IMR-90 (cell line): ENCODE measurements around the gene SYPL1. TPM values are rescaled to one million over a fixed set of nuclear protein-coding genes. Genes with fewer than 3 reads are reported as not detected.
A peak's percentile ranks its signal among the peaks of the same experiment; 100 is the strongest.

Source experiments
- ATAC-seq: fragments of 200-7000 bp; cut with Tn5 transposase; 2 replicates; pipeline ENCODE4 v1.9.1; 2020; ENCODE audit warnings: low read depth, mild to moderate bottlenecking, moderate library complexity
- BruUV-seq: library from RNA; stranded (reverse); fragments of 400-500 nt; replicated peaks from 2 replicates; lab custom pipeline; 2021; lab: Mats Ljungman, UMichigan
- CTCF ChIA-PET: fragments of 300-600 bp; formaldehyde crosslinking; extraction: SDS; loops from one replicate; lab custom pipeline; 2021; ENCODE audit warnings: antibody characterized with exemption; lab: Yijun Ruan, JAX
- POLR2A ChIA-PET: fragments of 300-600 bp; sonication (Branson Sonifier 250); formaldehyde crosslinking; loops from one replicate; lab custom pipeline; 2022; ENCODE audit warnings: antibody characterized with exemption; ENCODE audit not compliant: unreplicated experiment; lab: Charles Lee
- DNase-seq: peaks from one replicate; pipeline ENCODE4 v3.0.0; 2013
- H2AFZ ChIP-seq: replicated peaks from 2 replicates; pipeline ENCODE3; 2013; ENCODE audit warnings: low read length, mild to moderate bottlenecking; ENCODE audit not compliant: poor library complexity
- H2AK5ac ChIP-seq: 2 replicates; pipeline ENCODE4 v1.6.1; 2013; ENCODE audit warnings: low read depth, low read length, inconsistent platforms
- H2AK9ac ChIP-seq: replicated peaks from 2 replicates; pipeline ENCODE3; 2013; ENCODE audit warnings: mild to moderate bottlenecking, low read depth, low read length, moderate library complexity; ENCODE audit not compliant: poor library complexity
- H2BK120ac ChIP-seq: 2 replicates; pipeline ENCODE4 v1.6.1; 2013; ENCODE audit warnings: low read depth, low read length, inconsistent platforms
- H2BK15ac ChIP-seq: 3 replicates; pipeline ENCODE4 v1.6.1; 2013; ENCODE audit warnings: low read depth, low read length, inconsistent platforms
- H2BK20ac ChIP-seq: 2 replicates; pipeline ENCODE4 v1.6.1; 2013; ENCODE audit warnings: low read depth, mild to moderate bottlenecking, inconsistent platforms, low read length, moderate library complexity
- H2BK5ac ChIP-seq: 2 replicates; pipeline ENCODE4 v1.6.1; 2013; ENCODE audit warnings: mild to moderate bottlenecking, low read depth, low read length, inconsistent platforms; ENCODE audit not compliant: poor library complexity, severe bottlenecking
- H3K14ac ChIP-seq: replicated peaks from 2 replicates; pipeline ENCODE4 v1.6.1; 2013; ENCODE audit warnings: low read depth, low read length, inconsistent platforms
- H3K18ac ChIP-seq: 2 replicates; pipeline ENCODE4 v1.6.1; 2013; ENCODE audit warnings: low read depth, low read length, control low read depth
- H3K23ac ChIP-seq: 2 replicates; pipeline ENCODE4 v1.6.1; 2013; ENCODE audit warnings: low read depth, low read length, inconsistent platforms
- H3K27ac ChIP-seq: 2 replicates; pipeline ENCODE4 v1.5.1; 2013; ENCODE audit warnings: mild to moderate bottlenecking, control low read depth, low read length; ENCODE audit not compliant: insufficient read depth
- H3K27me3 ChIP-seq: 2 replicates; pipeline ENCODE4 v1.6.1; 2013; ENCODE audit warnings: low read length; ENCODE audit not compliant: control insufficient read depth, insufficient read depth
- H3K36me3 ChIP-seq: 2 replicates; pipeline ENCODE4 v1.6.1; 2013; ENCODE audit warnings: low read length, mixed read lengths; ENCODE audit not compliant: control insufficient read depth, insufficient read depth
- H3K4ac ChIP-seq: 2 replicates; pipeline ENCODE4 v1.6.1; 2013; ENCODE audit warnings: low read depth, low read length, inconsistent platforms
- H3K4me1 ChIP-seq: 2 replicates; pipeline ENCODE4 v1.6.1; 2013; ENCODE audit warnings: low read length, mixed read lengths; ENCODE audit not compliant: control insufficient read depth, insufficient read depth
- H3K4me2 ChIP-seq: 2 replicates; pipeline ENCODE4 v1.6.1; 2013; ENCODE audit warnings: low read depth, mild to moderate bottlenecking, control low read depth, low read length, moderate library complexity
- H3K4me3 ChIP-seq: 2 replicates; pipeline ENCODE4 v1.5.1; 2013; ENCODE audit warnings: low read depth, mild to moderate bottlenecking, control low read depth, low read length, moderate library complexity; ENCODE audit not compliant: insufficient read depth
- H3K56ac ChIP-seq: 2 replicates; pipeline ENCODE4 v1.6.1; 2013; ENCODE audit warnings: low read length, inconsistent platforms; ENCODE audit not compliant: insufficient read depth; ENCODE audit errors: extremely low read depth
- H3K79me1 ChIP-seq, 2 experiments: 2 replicates each; pipeline ENCODE4 v1.6.1; 2013; ENCODE audit warnings: low read length in 2 of 2, inconsistent platforms in 1 of 2, low read depth in 1 of 2
- H3K9ac ChIP-seq: 2 replicates; pipeline ENCODE4 v1.6.1; 2013; ENCODE audit warnings: low read depth, low read length, control low read depth
- H3K9me1 ChIP-seq: 2 replicates; pipeline ENCODE4 v1.6.1; 2013; ENCODE audit warnings: low read length, inconsistent platforms; ENCODE audit not compliant: insufficient read depth
- H3K9me3 ChIP-seq: 2 replicates; pipeline ENCODE4 v1.6.1; 2013; ENCODE audit warnings: low read length; ENCODE audit not compliant: control insufficient read depth, insufficient read depth
- H4K20me1 ChIP-seq: 2 replicates; pipeline ENCODE4 v1.6.1; 2013; ENCODE audit warnings: low read length, inconsistent platforms; ENCODE audit not compliant: insufficient read depth
- H4K5ac ChIP-seq: 2 replicates; pipeline ENCODE4 v1.6.1; 2013; ENCODE audit warnings: mild to moderate bottlenecking, low read depth, low read length, control low read depth
- H4K8ac ChIP-seq, 2 experiments: 2 replicates each; pipeline ENCODE4 v1.6.1; 2013; ENCODE audit warnings: low read depth in 2 of 2, low read length in 2 of 2, control low read depth in 1 of 2, inconsistent platforms in 1 of 2
- H4K91ac ChIP-seq: 2 replicates; pipeline ENCODE4 v1.6.1; 2013; ENCODE audit warnings: low read depth, low read length, inconsistent platforms; ENCODE audit not compliant: insufficient read depth
- CEBPB ChIP-seq: IDR thresholded peaks from 2 replicates; pipeline ENCODE4 v1.6.1; 2012; ENCODE audit warnings: low read depth, low read length, improper control_type of control experiment
- CHD1 ChIP-seq: IDR thresholded peaks from 2 replicates; pipeline ENCODE4 v1.6.1; 2012; ENCODE audit warnings: low read depth, low read length, improper control_type of control experiment
- CTCF ChIP-seq: conservative IDR thresholded peaks from 2 replicates; pipeline ENCODE4 v1.5.1; 2012; ENCODE audit warnings: mild to moderate bottlenecking, low read depth, low read length, improper control_type of control experiment
- FOS ChIP-seq: fragments of 150-350 bp; IDR thresholded peaks from 2 replicates; pipeline ENCODE4 v1.6.1; 2016; ENCODE audit warnings: low read depth, low read length
- MAZ ChIP-seq: IDR thresholded peaks from 2 replicates; pipeline ENCODE4 v1.6.1; 2012; ENCODE audit warnings: low read depth, mild to moderate bottlenecking, low read length, improper control_type of control experiment, moderate library complexity, borderline replicate concordance
- MXI1 ChIP-seq: IDR thresholded peaks from 2 replicates; pipeline ENCODE4 v1.6.1; 2012; ENCODE audit warnings: low read depth, mild to moderate bottlenecking, low read length, moderate library complexity, borderline replicate concordance
- NFE2L2 ChIP-seq: fragments of 150-350 bp; IDR thresholded peaks from 2 replicates; pipeline ENCODE4 v1.6.1; 2016; ENCODE audit warnings: low read depth, mild to moderate bottlenecking, low read length
- RAD21 ChIP-seq: IDR thresholded peaks from 2 replicates; pipeline ENCODE4 v1.6.1; 2012; ENCODE audit warnings: low read length, improper control_type of control experiment
- WGBS, 2 experiments: methylation state at CpG; one replicate each; pipeline versions ENCODE4 v1.1.5 to v1.1.7; 2013; ENCODE audit warnings: missing lambda C conversion rate in 2 of 2; ENCODE audit not compliant: insufficient read length in 1 of 2; ENCODE audit errors: extremely low coverage in 2 of 2; 5-methylcytosine and 5-hydroxymethylcytosine counted together
- dilution Hi-C: fragments of 300-500 bp; cut with HindIII; formaldehyde crosslinking; loops from one replicate; pipeline ENCODE4 v1.14.3; 2018; ENCODE audit warnings: low sequenced_read_pairs; ENCODE audit not compliant: unreplicated experiment
- in situ Hi-C: fragments of 300-500 bp; cut with MboI; formaldehyde crosslinking; loops from 3 replicates; pipeline ENCODE4 v1.14.3; 2019; ENCODE audit warnings: low sequenced_read_pairs, inconsistent platforms, mixed read lengths
- intact Hi-C: fragments of 100-400 bp; cut with micrococcal nuclease; formaldehyde crosslinking; loops from 2 replicates; pipeline ENCODE4 v1.10.0; 2022
- polyA plus RNA-seq, 3 experiments: library from polyadenylated mRNA; depleted of rRNA; stranded (reverse); fragments of >200 nt; gene quantifications; 2 replicates each; pipeline ENCODE4 v1.2.3, GENCODE V29; 2012; ENCODE audit warnings: low replicate concordance in 1 of 3
- total RNA-seq: library from RNA; depleted of rRNA; stranded (reverse); fragments of >200 nt; gene quantifications from 2 replicates; pipeline ENCODE4 v1.2.3, GENCODE V29; 2012

Gene SYPL1
- total and polyA plus RNA-seq, 2 of the 4 experiments (the other 2 are of a cell fraction) = 19.0 to 45.0 TPM

GRCh38 chr7:106050002-106050745 is 61.9 kb downstream of the SYPL1 start:
- Histone ChIP-seq H2BK15ac (no peak overlapping the region), H3K9ac (no peak overlapping the region), H3K14ac (no peak overlapping the region; the same call in 1 of the 2 replicates), H3K9me1 (0 out of 2 replicates have a peak, but pooled peaks cover 2% of the 10 kb centered on the region), H3K4me3 (no peak overlapping the region), H3K79me1 (no peaks in the 10 kb centered on the region), H3K4me1 (peaks cover 7% of the 10 kb centered on the region), H3K56ac (no peak overlapping the region), H3K18ac (no peak overlapping the region; the same call in 1 of the 2 replicates), H2BK120ac (no peak overlapping the region), H2AFZ (peak overlapping the region; percentile 68), H3K4me2 (no peak overlapping the region), H4K91ac (peak overlapping the region; percentile 3; the same call in 1 of the 2 replicates), H3K27ac (no peak overlapping the region), H3K23ac (no peak overlapping the region), H3K36me3 (no peaks in the 10 kb centered on the region), H3K9me3 (no peaks in the 10 kb centered on the region), H2BK20ac (no peak overlapping the region), H4K20me1 (no peaks in the 10 kb centered on the region), H2BK5ac (no peak overlapping the region), H4K8ac (no peak overlapping the region; a peak in 1 of 4 replicates), H3K4ac (no peak overlapping the region), H2AK5ac (peak overlapping the region; percentile 33; the same call in 1 of the 2 replicates), H3K27me3 (peaks cover 23% of the 10 kb centered on the region), H2AK9ac (peak overlapping the region; percentile 91), H4K5ac (no peak overlapping the region)
- in situ Hi-C loops (no loop called here), intact Hi-C loops (no loop called here), dilution Hi-C loops (no loop called here)
- ChIA-PET POLR2A (no interaction called here), CTCF (interaction anchor here (3.1 kb wide), 1 partner anchor 104 kb away, joined by 18 read pairs; no protein-coding TSS in a partner anchor)
- no CpG with 5 or more reads among the region's 13 CpGs for WGBS, 2 experiments
- DNase-seq (peak; percentile 59), ATAC-seq (peak; percentile 78)
- BruUV-seq = no TSS peak
- TF ChIP-seq CEBPB = peak; percentile 87
- peak; percentile 26 for TF ChIP-seq CTCF
- no peak for TF ChIP-seq MXI1
- no peak for TF ChIP-seq CHD1
- TF ChIP-seq FOS = no peak
- TF ChIP-seq NFE2L2 = no peak
- peak; percentile 41; the same call in 1 of the 2 replicates for TF ChIP-seq MAZ
- peak; percentile 20; the same call in 1 of the 2 replicates for TF ChIP-seq RAD21
